AG20443 (cell line): Measurements from ENCODE around the gene ZNF460.
"Not testable (repeated sequence)": the region's sequence is repeated elsewhere in the genome, so short reads cannot be mapped to it uniquely, and the experiment has no call there.

Experiments used
- DNase-seq: peaks from one replicate; pipeline ENCODE4 v3.0.0; 2012; ENCODE audit warnings: low spot score, mixed read lengths

The ZNF460 gene

DNA sequence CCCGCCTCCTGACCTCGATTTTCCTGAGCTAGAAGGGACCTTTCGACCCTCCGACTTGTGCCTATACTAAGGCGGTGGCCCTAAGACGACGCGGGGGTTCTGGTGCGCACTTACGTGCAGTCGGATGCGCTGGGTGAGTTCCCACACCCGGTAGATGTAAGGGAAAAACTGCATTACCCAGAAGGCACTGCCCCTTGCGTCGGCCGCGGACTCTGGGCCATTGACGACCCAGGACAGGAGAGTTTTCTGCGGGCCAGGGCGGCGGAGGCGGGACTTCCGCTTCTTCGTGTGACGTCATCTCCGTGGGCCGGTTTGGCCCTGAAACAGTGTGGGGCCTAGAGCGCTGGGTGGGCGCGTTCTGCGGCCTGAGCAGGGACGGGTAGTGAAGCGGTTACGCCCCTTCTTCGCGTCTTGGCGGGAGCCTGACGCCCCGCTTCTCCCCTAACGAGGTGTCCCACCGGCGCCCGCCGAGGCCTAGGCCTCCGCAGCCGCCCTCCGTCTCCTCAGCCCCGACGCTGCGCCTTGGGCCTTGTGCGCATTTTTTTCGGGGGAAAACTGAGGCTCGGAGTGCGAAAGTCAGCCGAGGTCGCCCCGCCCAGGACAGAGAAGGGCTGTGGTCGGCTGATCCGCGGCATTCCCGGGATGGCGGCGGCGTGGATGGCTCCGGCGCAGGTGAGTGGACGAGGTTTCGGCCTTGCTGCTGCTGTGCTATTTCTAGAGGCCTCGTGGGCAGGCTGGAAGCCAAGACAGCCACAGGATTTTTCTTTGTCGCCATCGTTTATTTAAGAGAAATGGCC, at the start of gene ZNF460:
Gene ZNF460 (plus strand): TSS at position 321 of the 797 bp plus-strand sequence. CDS start 322 bp downstream, at position 643.
- DNase-seq: peak; percentile 98

DNA sequence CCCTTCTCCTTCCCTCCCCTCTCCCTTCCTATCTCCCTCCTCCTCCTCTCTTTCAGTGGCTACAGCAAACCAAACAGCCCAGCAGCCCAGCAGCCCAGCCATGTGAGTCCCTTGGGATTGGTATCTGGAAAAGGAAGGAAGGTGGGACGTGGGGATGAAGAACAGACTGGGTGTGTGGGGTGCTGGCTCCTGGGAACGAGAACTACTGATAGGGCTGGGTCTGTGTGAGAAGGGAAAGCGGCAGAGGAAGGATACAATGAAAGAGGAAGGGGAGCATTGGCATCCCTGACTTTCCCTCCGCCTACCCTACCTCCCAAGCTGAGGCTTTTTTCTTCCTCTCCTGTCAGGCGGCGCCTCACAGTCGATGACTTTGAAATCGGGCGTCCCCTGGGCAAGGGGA, 48.6 kb upstream of the ZNF460 start:
- no peak for DNase-seq

- DNase-seq: no peak
Observed at GRCh38 chr19:57233207-57233606, 47.1 kb upstream of the ZNF460 start.

GRCh38 chr19:57239982-57240310, 40.3 kb upstream of the ZNF460 start:
- DNase-seq: no peak

- DNase-seq: peak; percentile 98
Observed at GRCh38 chr19:57240311-57241090, 39.8 kb upstream of the ZNF460 start, which contains the start of gene ZNF805. Gene ZNF805 (plus strand): TSS chr19:57240632. CDS start chr19:57240892, 260 bp downstream.

DNA sequence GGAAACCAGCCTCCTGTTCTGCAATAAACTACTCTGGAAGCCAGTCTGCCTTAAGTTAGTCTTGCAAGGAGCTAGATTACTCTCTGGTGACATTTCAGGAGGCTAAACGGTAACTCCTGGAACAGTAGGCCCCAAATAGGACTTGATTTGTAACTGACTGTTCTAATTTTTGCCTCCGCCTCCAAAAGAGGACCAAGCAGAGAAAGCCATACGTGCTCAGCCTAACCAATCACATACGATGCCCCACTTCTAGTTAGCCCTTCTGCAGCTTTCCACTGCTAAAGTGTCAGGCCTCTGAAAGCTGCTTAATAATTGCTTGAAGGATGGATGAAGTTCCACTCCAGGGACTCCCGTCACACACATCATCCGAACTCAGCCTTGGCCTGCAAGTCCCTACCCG, 39.1 kb upstream of the ZNF460 start:
- peak; percentile 37 for DNase-seq

DNA sequence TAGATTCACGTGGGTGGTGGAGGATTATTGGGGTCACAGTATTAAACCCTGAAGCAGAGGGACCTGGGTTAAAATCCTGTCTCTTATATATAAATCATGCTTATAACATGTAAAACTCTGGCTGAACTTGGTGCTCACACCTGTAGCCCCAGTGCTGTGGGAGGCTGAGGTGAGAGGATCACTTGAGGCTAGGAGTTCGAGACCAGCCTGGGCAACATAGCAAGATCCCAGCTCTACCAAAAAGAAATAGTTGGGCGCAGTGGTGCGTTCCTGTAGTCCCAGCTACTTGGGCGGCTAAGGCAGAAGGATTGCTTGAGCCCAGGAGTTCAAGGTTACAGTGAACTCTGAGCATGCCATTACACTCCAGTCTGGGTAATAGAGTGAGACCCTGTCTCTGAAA, 37.5 kb upstream of the ZNF460 start:
- no peak for DNase-seq

GRCh38 chr19:57244513-57244912, 35.8 kb upstream of the ZNF460 start:
- no peak for DNase-seq

GRCh38 chr19:57245066-57245465, 35.2 kb upstream of the ZNF460 start:
- no peak for DNase-seq

DNA sequence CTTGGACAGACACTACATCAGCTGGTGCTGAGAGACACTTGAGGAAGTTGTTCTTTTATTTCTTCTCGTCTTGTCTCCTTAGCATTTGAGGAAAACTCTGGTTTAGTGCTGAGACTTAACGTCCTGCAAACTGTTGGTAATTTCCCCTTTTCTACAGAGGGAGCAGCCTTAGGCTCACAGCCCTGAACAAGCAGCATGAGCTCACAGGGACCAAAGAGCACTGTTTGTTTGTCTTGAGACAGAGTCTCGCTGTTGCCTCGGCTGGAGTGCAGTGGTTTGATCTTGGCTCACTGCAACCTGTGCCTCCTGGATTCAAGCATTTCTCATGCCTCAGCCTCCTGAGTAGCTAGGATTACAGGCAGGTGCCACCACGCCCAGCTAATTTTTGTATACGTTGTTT, 34.3 kb upstream of the ZNF460 start:
- DNase-seq: no peak

DNA sequence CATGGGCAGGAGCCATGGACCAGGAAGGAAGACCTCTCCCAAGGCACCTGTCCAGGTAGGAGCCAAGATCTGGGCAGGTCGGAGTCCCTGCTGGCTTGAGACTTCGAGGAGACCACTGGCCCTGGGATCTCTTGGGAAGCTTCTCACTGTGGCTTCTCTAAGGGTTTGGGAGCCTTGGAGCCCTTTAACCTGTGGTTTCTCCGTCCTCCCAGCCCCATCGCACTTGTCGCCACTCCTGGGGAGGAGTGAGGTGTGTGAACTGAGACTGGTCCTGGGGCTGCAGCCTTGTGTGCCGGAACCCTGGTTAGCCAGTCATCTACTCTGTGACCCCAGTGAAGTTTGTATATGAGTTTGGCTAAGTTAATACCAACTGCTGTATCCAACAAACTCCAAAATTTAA, 31.6 kb upstream of the ZNF460 start:
- no peak for DNase-seq

DNA sequence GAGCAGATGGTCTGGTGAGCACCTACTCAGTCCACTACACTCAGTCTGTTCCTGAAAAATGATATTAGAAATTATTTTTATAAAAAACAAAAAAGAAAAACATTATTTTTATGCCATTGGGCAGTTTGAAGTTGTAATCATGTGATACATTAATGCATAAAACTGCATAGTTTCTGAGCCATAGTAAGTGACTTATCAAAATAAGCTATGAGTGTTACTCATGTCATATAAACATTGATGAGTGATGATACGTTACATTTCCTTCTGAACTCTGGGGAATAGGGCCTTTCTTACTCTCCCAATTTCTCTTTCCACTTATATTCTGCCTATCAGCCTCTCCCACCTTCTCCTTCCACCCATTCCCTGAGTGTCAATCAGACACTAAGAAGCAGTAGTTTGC, 31.0 kb upstream of the ZNF460 start:
- DNase-seq: no peak

GRCh38 chr19:57253767-57254166, 26.5 kb upstream of the ZNF460 start:
- DNase-seq: not testable (repeated sequence)

DNA sequence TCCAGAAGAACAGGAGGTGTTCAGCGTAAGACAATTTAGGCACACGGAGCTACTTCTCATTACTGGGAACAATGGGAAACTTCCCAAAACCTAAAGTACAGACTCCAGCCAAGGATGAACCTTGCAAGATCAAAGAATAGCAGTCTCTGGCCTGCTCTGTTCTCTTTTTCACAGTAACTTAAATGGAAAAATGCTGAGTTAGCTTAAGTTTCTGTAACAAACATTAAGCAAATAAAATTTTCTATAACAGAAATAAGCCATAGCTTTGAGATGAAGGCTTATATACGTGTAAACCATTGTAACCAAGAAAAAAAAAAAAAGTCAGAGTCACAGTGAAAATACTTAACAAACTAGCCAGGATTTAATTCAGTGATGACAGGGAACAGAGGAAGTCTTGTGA, 18.2 kb upstream of the ZNF460 start:
- DNase-seq: no peak

- DNase-seq: no peak
Observed at GRCh38 chr19:57263244-57263741, 17.0 kb upstream of the ZNF460 start.

- no peak for DNase-seq
Observed at GRCh38 chr19:57267291-57267690, 13.0 kb upstream of the ZNF460 start.

- peak; percentile 67 for DNase-seq
Observed at GRCh38 chr19:57269515-57270250, 10.6 kb upstream of the ZNF460 start.

DNA sequence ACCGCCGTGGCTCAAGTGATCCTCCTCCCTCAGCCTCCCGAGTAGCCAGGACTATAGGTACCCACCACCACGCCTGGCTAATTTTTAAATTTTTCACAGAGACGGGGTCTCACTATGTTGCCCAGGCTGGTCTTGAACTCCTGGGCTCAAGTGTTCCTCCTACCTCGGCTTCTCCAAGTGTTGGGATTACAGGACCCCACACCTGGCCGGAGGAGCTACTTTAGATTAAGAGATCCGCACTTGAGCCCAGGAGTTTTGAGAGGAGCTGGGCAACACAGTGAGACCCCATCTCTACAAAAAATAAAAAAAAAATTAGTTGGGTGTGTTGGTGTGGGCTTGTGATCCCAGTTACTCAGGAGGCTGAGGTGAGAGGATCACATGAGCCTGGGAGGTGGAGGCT, 9.0 kb upstream of the ZNF460 start:
- DNase-seq: no peak

DNA sequence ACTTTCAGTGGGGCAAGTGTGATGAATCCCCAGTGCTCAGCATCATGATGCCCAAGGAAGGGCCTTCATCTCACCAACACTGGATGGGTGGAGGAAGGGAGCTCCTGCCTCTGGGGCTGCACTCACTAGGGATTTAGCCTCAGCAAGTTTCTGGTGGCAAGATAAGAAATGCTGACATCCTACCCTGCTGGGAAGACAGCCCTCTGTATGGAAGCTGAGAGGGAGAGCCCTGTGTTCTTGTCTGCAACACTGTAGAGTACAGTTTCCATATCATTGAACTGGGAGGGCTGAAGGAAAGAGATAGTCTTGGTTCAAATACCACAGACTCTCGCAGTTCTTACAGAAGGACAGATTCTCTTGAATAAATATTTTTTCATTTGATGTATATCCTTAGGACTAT, 7.3 kb upstream of the ZNF460 start:
- no peak for DNase-seq

- no peak for DNase-seq
Observed at GRCh38 chr19:57276430-57276829, 3.9 kb upstream of the ZNF460 start.

DNA sequence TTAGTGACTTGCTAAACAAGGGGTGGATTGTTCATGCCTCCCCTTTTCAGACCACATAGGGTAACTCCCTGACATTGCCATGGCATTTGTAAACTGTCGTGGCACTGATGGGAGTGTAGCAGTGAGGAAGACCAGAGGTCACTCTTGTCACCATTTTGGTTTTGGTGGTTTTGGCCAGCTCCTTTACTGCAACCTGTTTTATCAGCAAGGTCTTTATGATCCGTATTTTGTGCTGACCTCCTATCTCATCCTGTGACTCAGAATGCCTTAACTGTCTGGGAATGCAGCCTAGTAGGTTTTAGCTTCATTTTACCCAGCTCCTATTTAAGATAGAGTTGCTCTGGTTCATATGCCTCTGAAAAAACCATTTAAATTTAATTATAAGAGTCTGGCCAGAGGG, 1.8 kb upstream of the ZNF460 start:
- not testable (repeated sequence) for DNase-seq

DNA sequence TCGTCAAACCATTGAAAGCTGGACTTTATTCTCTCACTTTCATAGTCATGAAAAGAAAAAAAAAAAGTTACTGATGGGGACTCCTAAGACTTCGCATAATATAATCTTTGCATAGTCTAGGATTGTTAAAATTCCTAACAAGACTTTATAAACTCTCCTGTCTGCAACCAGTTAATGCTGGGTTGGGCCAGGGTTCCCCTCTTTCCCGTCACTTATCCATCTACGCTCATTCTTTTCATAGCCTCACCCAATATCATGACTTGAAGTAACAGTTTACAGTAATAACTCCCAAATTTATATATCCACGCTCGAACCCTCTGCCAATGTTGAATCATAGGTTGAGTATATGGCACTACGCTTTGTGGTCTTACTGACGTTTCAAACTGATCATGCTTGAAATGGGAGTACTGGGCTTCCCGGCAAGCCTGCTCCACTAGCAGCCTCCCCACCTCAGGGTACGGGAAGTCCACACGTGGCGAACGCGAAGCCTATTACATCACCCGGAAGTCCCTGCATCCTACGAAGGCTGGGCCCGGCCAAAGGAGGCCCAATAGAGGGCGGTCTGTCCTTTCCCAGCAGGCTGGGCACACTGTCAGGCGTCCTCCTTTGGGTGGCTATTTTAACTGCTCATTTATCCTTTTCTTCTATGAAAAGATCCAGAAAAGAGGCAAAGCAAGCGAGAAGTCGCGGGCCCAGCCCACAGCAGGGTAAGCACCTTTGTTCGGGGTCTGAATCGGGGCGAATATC, 694 bp upstream of the ZNF460 start:
- peak; percentile 96 for DNase-seq
